HepG2 (cell line): ENCODE results near the gene THADA.

ENCODE experiments used
- CTCF ChIP-seq: sonication (generic); formaldehyde crosslinking; IDR thresholded peaks from 2 replicates; pipeline ENCODE4 v1.5.0; 2020; ENCODE audit warnings: mild to moderate bottlenecking, missing genetic modification reagents, moderate library complexity
- GTF2F1 ChIP-seq: fragments of 150-350 bp; IDR thresholded peaks from 2 replicates; pipeline ENCODE4 v1.6.1; 2014; ENCODE audit warnings: low read length
- MAX ChIP-seq: IDR thresholded peaks from 2 replicates; pipeline ENCODE4 v1.6.1; 2012; ENCODE audit warnings: inconsistent platforms
- POLR2AphosphoS2 ChIP-seq: IDR thresholded peaks from 2 replicates; pipeline ENCODE4 v1.6.1; 2011; ENCODE audit warnings: low read depth, low read length, improper control_type of control experiment
- SMC3 ChIP-seq: IDR thresholded peaks from 2 replicates; pipeline ENCODE4 v1.6.1; 2011; ENCODE audit warnings: low read length, improper control_type of control experiment

- TF ChIP-seq SMC3 (no peak), MAX (no peak), CTCF (no peak), POLR2AphosphoS2 (no peak), GTF2F1 (no peak)
Observed at GRCh38 chr2:43302961-43303494, 292.8 kb downstream of the THADA start.
